ENCODE data around the gene PHF1.

GRCh38 chr6:33453393-33454008 lies 42.7 kb downstream of the PHF1 start:
- TF ChIP-seq CTCF (IDR thresholded peaks at IDR 0.05; ENCODE audit: low read depth, low read length, missing input control) (no peak), YY1 (IDR thresholded peaks at IDR 0.05) (no peak), RAD21 (IDR thresholded peaks at IDR 0.05) (no peak), TAF1 (conservative IDR thresholded peaks at IDR 0.05) (no peak), JUND (IDR thresholded peaks at IDR 0.05) (no peak), NR2F2 (IDR thresholded peaks at IDR 0.05) (no peak)
- TF ChIP-seq, protein P1, sequence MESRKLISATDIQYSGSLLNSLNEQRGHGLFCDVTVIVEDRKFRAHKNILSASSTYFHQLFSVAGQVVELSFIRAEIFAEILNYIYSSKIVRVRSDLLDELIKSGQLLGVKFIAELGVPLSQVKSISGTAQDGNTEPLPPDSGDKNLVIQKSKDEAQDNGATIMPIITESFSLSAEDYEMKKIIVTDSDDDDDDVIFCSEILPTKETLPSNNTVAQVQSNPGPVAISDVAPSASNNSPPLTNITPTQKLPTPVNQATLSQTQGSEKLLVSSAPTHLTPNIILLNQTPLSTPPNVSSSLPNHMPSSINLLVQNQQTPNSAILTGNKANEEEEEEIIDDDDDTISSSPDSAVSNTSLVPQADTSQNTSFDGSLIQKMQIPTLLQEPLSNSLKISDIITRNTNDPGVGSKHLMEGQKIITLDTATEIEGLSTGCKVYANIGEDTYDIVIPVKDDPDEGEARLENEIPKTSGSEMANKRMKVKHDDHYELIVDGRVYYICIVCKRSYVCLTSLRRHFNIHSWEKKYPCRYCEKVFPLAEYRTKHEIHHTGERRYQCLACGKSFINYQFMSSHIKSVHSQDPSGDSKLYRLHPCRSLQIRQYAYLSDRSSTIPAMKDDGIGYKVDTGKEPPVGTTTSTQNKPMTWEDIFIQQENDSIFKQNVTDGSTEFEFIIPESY (IDR thresholded peaks at IDR 0.05), result no peak
- TF ChIP-seq, protein P2, sequence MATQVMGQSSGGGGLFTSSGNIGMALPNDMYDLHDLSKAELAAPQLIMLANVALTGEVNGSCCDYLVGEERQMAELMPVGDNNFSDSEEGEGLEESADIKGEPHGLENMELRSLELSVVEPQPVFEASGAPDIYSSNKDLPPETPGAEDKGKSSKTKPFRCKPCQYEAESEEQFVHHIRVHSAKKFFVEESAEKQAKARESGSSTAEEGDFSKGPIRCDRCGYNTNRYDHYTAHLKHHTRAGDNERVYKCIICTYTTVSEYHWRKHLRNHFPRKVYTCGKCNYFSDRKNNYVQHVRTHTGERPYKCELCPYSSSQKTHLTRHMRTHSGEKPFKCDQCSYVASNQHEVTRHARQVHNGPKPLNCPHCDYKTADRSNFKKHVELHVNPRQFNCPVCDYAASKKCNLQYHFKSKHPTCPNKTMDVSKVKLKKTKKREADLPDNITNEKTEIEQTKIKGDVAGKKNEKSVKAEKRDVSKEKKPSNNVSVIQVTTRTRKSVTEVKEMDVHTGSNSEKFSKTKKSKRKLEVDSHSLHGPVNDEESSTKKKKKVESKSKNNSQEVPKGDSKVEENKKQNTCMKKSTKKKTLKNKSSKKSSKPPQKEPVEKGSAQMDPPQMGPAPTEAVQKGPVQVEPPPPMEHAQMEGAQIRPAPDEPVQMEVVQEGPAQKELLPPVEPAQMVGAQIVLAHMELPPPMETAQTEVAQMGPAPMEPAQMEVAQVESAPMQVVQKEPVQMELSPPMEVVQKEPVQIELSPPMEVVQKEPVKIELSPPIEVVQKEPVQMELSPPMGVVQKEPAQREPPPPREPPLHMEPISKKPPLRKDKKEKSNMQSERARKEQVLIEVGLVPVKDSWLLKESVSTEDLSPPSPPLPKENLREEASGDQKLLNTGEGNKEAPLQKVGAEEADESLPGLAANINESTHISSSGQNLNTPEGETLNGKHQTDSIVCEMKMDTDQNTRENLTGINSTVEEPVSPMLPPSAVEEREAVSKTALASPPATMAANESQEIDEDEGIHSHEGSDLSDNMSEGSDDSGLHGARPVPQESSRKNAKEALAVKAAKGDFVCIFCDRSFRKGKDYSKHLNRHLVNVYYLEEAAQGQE (IDR thresholded peaks at IDR 0.05), result no peak
- TF ChIP-seq, protein P3, sequence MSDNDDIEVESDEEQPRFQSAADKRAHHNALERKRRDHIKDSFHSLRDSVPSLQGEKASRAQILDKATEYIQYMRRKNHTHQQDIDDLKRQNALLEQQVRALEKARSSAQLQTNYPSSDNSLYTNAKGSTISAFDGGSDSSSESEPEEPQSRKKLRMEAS (IDR thresholded peaks at IDR 0.05), result no peak

Data from liver (tissue), 3 donors.